WERI-Rb-1 (cell line): ENCODE measurements around the gene LDAH.

Experiments
- DNase-seq: peaks from one replicate; pipeline ENCODE4 v3.0.0-alpha.2; 2020
- H3K27ac ChIP-seq: fragments of 250-450 bp; sonication (Bioruptor Pico); 2 replicates; pipeline ENCODE4 v1.5.1; 2020; ENCODE audit warnings: mild to moderate bottlenecking, moderate library complexity
- H3K27me3 ChIP-seq: fragments of 250-450 bp; sonication (Bioruptor Pico); 2 replicates; pipeline ENCODE4 v1.5.1; 2021; ENCODE audit warnings: mild to moderate bottlenecking, low read depth, moderate library complexity; ENCODE audit not compliant: insufficient read depth, severe bottlenecking
- H3K36me3 ChIP-seq: fragments of 250-450 bp; sonication (Bioruptor Pico); 2 replicates; pipeline ENCODE4 v1.5.1; 2020; ENCODE audit warnings: mild to moderate bottlenecking, moderate library complexity
- H3K4me3 ChIP-seq: 2 replicates; pipeline ENCODE4 v1.5.1; 2011; ENCODE audit warnings: low read depth, mild to moderate bottlenecking, control low read depth, low read length
- H3K9me3 ChIP-seq: fragments of 250-450 bp; sonication (Bioruptor Pico); 2 replicates; pipeline ENCODE4 v1.5.1; 2021; ENCODE audit warnings: mild to moderate bottlenecking, moderate library complexity; ENCODE audit not compliant: severe bottlenecking
- CTCF ChIP-seq: IDR thresholded peaks from 2 replicates; pipeline ENCODE4 v1.5.1; 2011; ENCODE audit warnings: low read depth, mild to moderate bottlenecking, control low read depth, inconsistent platforms, low read length

LDAH gene

DNA sequence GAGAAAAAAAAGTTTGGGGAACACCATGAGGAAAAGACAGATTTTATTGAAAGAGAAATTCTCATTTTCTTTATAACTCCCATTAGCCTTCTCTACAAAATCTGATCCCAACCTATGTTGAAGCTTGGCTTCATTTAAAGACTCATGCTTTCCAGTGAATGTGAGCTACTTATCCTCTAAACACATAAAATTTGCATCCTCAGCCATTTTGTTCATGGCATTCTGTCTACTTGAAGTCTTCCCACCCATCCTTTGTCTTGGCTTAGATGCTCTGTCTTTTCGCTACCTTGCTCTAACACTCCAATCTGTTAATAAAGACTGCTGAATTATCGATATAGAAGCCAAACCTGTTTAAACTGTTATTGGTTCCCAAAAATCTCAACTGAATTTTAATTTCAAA, 116.7 kb downstream of the LDAH start:
- Histone ChIP-seq H3K27ac (no peak overlapping the region), H3K36me3 (no peaks in the 10 kb centered on the region), H3K4me3 (no peak overlapping the region), H3K9me3 (no peaks in the 10 kb centered on the region), H3K27me3 (no peaks in the 10 kb centered on the region)
- TF ChIP-seq CTCF = no peak
- no peak for DNase-seq

- DNase-seq = no peak
- Histone ChIP-seq H3K9me3 (no peaks in the 10 kb centered on the region), H3K27me3 (no peaks in the 10 kb centered on the region), H3K36me3 (no peaks in the 10 kb centered on the region), H3K4me3 (no peak overlapping the region), H3K27ac (no peak overlapping the region)
- TF ChIP-seq CTCF = no peak
These were observed 118.0 kb downstream of the LDAH start for GRCh38 chr2:20704886-20705285.

GRCh38 chr2:20702563-20702962, 120.3 kb downstream of the LDAH start:
- Histone ChIP-seq H3K36me3 (no peaks in the 10 kb centered on the region), H3K9me3 (no peaks in the 10 kb centered on the region), H3K27me3 (no peaks in the 10 kb centered on the region), H3K4me3 (no peak overlapping the region), H3K27ac (no peak overlapping the region)
- DNase-seq = no peak
- no peak for TF ChIP-seq CTCF

GRCh38 chr2:20698916-20699613, 123.8 kb downstream of the LDAH start:
- no peak for DNase-seq
- Histone ChIP-seq H3K9me3 (no peaks in the 10 kb centered on the region), H3K36me3 (no peaks in the 10 kb centered on the region; the same call in 1 of the 2 replicates), H3K4me3 (no peak overlapping the region), H3K27me3 (no peaks in the 10 kb centered on the region), H3K27ac (no peak overlapping the region)
- no peak for TF ChIP-seq CTCF

DNA sequence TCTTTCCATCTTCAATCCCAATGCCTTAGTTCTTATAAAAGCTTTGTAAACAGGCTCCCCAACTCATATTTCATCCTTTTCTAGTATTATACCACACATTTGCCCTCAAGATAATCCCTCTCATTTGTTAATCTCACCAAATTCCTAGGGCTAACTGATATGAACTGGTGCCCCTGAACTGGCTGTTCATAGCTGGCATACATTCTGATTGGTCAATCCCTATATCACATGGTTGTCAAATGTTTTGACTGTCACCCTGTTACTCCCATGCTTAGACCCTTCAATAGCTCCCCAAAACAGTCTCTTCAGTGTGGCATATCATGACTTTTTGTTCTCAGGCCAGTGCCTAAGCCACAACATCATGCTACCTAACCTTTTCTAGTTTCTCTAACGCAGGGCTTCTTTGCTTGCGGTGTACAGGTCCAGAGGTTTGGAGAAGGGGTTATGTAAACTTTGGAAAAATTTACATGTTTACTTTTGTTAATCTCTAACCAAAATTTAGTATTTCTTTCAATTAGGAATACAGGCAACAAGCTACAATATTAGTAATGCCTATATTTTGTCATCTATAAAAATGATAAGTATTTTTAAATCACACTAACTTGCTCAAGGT, 125.5 kb downstream of the LDAH start:
- H3K27ac ChIP-seq = no peak overlapping the region
- TF ChIP-seq CTCF = no peak
- no peak overlapping the region for H3K4me3 ChIP-seq
- H3K27me3 ChIP-seq = no peaks in the 10 kb centered on the region
- H3K36me3 ChIP-seq = peaks cover 4% of the 10 kb centered on the region; the same call in 1 of the 2 replicates
- DNase-seq = no peak
- H3K9me3 ChIP-seq = no peaks in the 10 kb centered on the region
